ENCODE results near the gene GSS.

- TF ChIP-seq CTCF (conservative IDR thresholded peaks at IDR 0.05; ENCODE audit: low read depth, low read length) (no peak), EZH2 (IDR thresholded peaks at IDR 0.05; ENCODE audit: low read length, unreplicated experiment) (no peak), EZH2phosphoT487 (IDR thresholded peaks at IDR 0.05; ENCODE audit: borderline replicate concordance, low read length) (no peak)
Observed at GRCh38 chr20:34940081-34940481, 15.5 kb downstream of the GSS start.
